Natural killer cell (primary cell): ENCODE results near the gene GNAS-AS1. TPM values are rescaled to one million over a fixed set of nuclear protein-coding genes. Genes with fewer than 3 reads are reported as not detected.

Experiments used
- ATAC-seq, 3 donors: fragments of 150-1000 bp in 2 of 3; fragments of 200-7000 bp in 1 of 3; cut with Tn5 transposase; 1 replicate in 1 of 3; 2 replicates in 2 of 3; pipeline ENCODE4 v1.10.0; 2021; ENCODE audit warnings: mild to moderate bottlenecking in 2 of 3, moderate library complexity in 2 of 3
- DNase-seq, 2 donors: peaks; one replicate each; pipeline versions ENCODE4 v3.0.0 to v3.0.0-alpha.2; 2013 to 2021; ENCODE audit warnings: mixed read lengths in 1 of 2
- H3K27ac ChIP-seq: one replicate; pipeline ENCODE4 v1.5.1; 2013; ENCODE audit warnings: mild to moderate bottlenecking, low read length
- H3K27me3 ChIP-seq: one replicate; pipeline ENCODE4 v1.6.1; 2013; ENCODE audit warnings: low read length; ENCODE audit not compliant: control insufficient read depth, insufficient read depth
- H3K36me3 ChIP-seq: one replicate; pipeline ENCODE4 v1.6.1; 2013; ENCODE audit warnings: low read length; ENCODE audit not compliant: control insufficient read depth, insufficient read depth
- H3K4me1 ChIP-seq: one replicate; pipeline ENCODE4 v1.6.1; 2013; ENCODE audit warnings: low read length; ENCODE audit not compliant: control insufficient read depth, insufficient read depth
- H3K4me3 ChIP-seq: one replicate; pipeline ENCODE4 v1.5.1; 2013; ENCODE audit warnings: low read length
- H3K9me3 ChIP-seq: one replicate; pipeline ENCODE4 v1.6.1; 2013; ENCODE audit warnings: low read length; ENCODE audit not compliant: control insufficient read depth, insufficient read depth
- H3K27ac Mint-ChIP-seq, 2 donors: one replicate each; pipeline ENCODE4 v1.8.0; 2022; ENCODE audit warnings: mild to moderate bottlenecking in 2 of 2, mixed read lengths in 2 of 2, moderate library complexity in 1 of 2
- H3K27me3 Mint-ChIP-seq, 2 donors: one replicate each; pipeline ENCODE4 v1.8.0; 2022; ENCODE audit warnings: low read depth in 2 of 2, mixed read lengths in 2 of 2
- H3K36me3 Mint-ChIP-seq: one replicate; pipeline ENCODE4 v1.8.0; 2022; ENCODE audit warnings: mixed read lengths
- H3K4me1 Mint-ChIP-seq, 2 donors: one replicate each; pipeline ENCODE4 v1.8.0; 2022; ENCODE audit warnings: mixed read lengths in 2 of 2
- H3K4me3 Mint-ChIP-seq: one replicate; pipeline ENCODE4 v1.8.0; 2022; ENCODE audit warnings: mild to moderate bottlenecking, moderate library complexity, mixed read lengths
- H3K9me3 Mint-ChIP-seq, 2 donors: one replicate each; pipeline ENCODE4 v1.8.0; 2022; ENCODE audit warnings: mixed read lengths in 2 of 2
- WGBS: methylation state at CpG from one replicate; pipeline ENCODE4 v1.1.7; 2013; ENCODE audit warnings: missing lambda C conversion rate; ENCODE audit not compliant: insufficient coverage; 5-methylcytosine and 5-hydroxymethylcytosine counted together
- intact Hi-C: fragments of 100-400 bp; cut with micrococcal nuclease; formaldehyde crosslinking; loops from one replicate; pipeline ENCODE4 v1.14.2; 2022
- total RNA-seq, 4 donors: library from RNA; stranded (reverse); fragments of 120-200 nt in 1 of 4; gene quantifications; one replicate each; pipeline versions ENCODE4 v1.2.3 to v1.2.4, GENCODE V29; 2013 to 2022
- TF ChIP-seq, protein P1 (sequence below): fragments of 200-600 bp; IDR thresholded peaks from one replicate; pipeline ENCODE4 v1.8.0; 2022; ENCODE audit warnings: antibody characterized with exemption

Gene GNAS-AS1
- total RNA-seq, 3 donors from 2014 or later (not counting 1 experiment from before 2014, with no cell fraction given) = 0.60 to 0.66 TPM; not detected in 1

DNA sequence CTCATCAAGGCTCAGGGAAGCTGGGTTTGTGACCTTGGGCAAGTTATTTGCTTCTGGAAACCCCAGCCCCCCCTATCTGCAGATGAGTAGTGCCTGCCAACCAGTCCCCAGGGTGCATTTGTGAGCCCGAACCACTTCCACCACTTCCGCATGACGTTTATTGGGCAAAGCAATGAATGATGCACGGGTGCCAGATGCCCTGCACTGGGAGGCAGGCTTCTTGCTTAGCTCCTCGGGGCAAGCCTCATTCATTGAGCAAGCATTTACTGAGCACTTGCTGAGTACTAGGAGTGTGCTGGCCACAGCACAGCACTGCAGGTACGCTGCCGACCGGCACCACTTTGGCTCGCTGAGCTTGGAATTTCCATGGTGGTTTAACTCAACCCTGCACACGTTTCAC, 60.2 kb downstream of the GNAS-AS1 start:
- intact Hi-C loops = no loop called here
- H3K27ac ChIP-seq = no peak overlapping the region
- Mint-ChIP-seq H3K4me1 (no peaks in the 10 kb centered on the region), H3K9me3 (no peaks in the 10 kb centered on the region), H3K4me3 (no peak overlapping the region), H3K27me3 (peaks cover 0 to 2% of the 10 kb centered on the region in 2 donors), H3K27ac (no peak overlapping the region), H3K36me3 (no peaks in the 10 kb centered on the region)
- WGBS = 74% methylated on average over 10 of the region's 10 CpGs
- TF ChIP-seq, protein P1, sequence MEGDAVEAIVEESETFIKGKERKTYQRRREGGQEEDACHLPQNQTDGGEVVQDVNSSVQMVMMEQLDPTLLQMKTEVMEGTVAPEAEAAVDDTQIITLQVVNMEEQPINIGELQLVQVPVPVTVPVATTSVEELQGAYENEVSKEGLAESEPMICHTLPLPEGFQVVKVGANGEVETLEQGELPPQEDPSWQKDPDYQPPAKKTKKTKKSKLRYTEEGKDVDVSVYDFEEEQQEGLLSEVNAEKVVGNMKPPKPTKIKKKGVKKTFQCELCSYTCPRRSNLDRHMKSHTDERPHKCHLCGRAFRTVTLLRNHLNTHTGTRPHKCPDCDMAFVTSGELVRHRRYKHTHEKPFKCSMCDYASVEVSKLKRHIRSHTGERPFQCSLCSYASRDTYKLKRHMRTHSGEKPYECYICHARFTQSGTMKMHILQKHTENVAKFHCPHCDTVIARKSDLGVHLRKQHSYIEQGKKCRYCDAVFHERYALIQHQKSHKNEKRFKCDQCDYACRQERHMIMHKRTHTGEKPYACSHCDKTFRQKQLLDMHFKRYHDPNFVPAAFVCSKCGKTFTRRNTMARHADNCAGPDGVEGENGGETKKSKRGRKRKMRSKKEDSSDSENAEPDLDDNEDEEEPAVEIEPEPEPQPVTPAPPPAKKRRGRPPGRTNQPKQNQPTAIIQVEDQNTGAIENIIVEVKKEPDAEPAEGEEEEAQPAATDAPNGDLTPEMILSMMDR = no peak
- no peaks in the 10 kb centered on the region for H3K27me3 ChIP-seq
- no peaks in the 10 kb centered on the region for H3K36me3 ChIP-seq
- ATAC-seq (no peak), DNase-seq (no peak)
- no peaks in the 10 kb centered on the region for H3K4me1 ChIP-seq
- no peaks in the 10 kb centered on the region for H3K9me3 ChIP-seq
- H3K4me3 ChIP-seq = no peak overlapping the region

DNA sequence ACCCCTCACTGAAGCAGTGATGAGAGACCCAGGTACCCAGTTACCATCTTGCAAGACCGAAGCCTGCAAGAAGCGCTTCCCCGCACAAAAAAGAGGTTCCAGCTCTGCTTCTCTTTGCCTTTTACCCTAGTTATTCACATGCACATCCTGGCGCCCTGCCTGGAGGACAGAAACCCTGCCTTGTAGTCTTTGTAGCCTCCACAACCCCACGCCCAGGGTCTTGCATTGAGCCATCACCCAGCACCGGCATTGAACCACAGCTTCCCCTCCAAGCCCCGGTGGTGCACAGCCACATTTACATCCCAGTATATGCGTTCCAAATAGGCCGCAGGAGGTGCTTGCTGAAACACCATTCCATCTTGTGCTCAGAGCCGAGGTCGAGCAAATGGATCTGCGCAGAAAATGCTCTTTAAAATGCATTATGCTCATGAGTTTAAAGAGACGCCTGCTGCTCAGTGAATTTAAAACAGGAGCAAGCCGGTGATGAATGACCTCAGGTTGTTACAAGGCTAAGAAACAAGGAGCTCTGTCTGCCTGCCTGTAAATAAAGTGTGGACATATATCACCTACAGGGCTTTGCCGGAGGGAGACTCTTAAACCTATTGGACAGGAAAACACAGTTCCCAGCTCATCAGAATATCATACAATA, 61.7 kb downstream of the GNAS-AS1 start:
- Mint-ChIP-seq H3K4me3 (no peak overlapping the region), H3K4me1 (no peaks in the 10 kb centered on the region), H3K9me3 (no peaks in the 10 kb centered on the region), H3K36me3 (no peaks in the 10 kb centered on the region), H3K27me3 (peaks cover 2 to 14% of the 10 kb centered on the region in 2 donors), H3K27ac (no peak overlapping the region)
- Histone ChIP-seq H3K27ac (no peak overlapping the region), H3K9me3 (no peaks in the 10 kb centered on the region), H3K27me3 (no peaks in the 10 kb centered on the region), H3K4me3 (no peak overlapping the region), H3K4me1 (no peaks in the 10 kb centered on the region), H3K36me3 (no peaks in the 10 kb centered on the region)
- ATAC-seq = no peak
- DNase-seq = no peak
- TF ChIP-seq, protein P1 = no peak
- 81% methylated on average over 15 of the region's 15 CpGs for WGBS
- intact Hi-C loops = no loop called here

DNA sequence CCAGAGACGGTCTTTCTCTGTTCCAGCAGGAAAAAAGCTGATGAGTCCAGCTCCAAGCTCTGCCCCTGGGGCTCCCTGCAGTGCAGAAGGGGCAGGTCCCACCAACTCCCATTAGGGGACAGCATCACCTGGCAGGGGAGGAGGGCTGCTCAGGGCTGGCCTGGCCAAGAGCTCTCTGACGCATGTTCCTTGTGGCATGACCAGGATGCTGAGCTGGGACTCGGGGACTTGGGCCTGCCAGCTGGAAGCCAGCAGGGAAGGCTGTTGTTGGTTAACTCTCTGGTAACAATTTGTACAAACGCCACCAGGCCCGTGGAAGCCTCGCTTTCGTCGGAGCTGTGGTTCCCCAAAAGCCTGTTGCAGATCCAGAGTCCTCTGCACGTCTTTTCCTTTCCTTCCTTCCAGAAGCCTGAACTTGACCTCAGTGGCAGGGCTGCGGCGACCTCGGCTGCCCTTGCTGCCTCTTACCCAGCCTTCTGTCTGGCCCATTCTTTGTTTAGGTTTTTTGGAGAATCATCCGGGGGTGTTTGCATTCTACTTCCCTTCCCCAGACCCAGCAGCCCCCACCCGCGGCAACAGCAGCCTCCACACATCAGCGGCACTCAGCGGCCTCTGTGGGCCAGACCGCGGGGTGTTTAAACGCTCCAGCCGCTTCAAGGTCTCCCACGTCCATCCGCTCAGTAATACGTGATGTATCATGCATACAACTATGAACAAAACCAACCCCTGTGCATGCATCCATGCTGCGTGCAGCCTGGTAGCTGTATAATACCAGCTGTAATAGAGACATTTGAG, 63.3 kb downstream of the GNAS-AS1 start:
- whole genome bisulfite sequencing = 88% methylated on average over 22 of the region's 25 CpGs
- Histone ChIP-seq H3K9me3 (no peaks in the 10 kb centered on the region), H3K27ac (no peak overlapping the region), H3K4me3 (no peak overlapping the region), H3K4me1 (no peaks in the 10 kb centered on the region), H3K36me3 (no peaks in the 10 kb centered on the region), H3K27me3 (no peaks in the 10 kb centered on the region)
- no peak for ATAC-seq
- no peaks in the 10 kb centered on the region for H3K36me3 Mint-ChIP-seq
- H3K4me1 Mint-ChIP-seq = no peaks in the 10 kb centered on the region
- intact Hi-C loops = no loop called here
- no peaks in the 10 kb centered on the region for H3K9me3 Mint-ChIP-seq
- DNase-seq = no peak
- no peak overlapping the region for H3K4me3 Mint-ChIP-seq
- no peak overlapping the region for H3K27ac Mint-ChIP-seq
- peaks cover 7 to 29% of the 10 kb centered on the region in 2 donors for H3K27me3 Mint-ChIP-seq
- TF ChIP-seq, protein P1 = no peak
